GM21576 (cell line): Measurements from ENCODE around the gene GPR55.
"Not testable (repeated sequence)": the region's sequence is repeated elsewhere in the genome, so short reads cannot be mapped to it uniquely, and the experiment has no call there.

Source experiments
- ATAC-seq: cut with Tn5 transposase; IDR thresholded peaks from one replicate; pipeline ENCODE4 v1.9.1; 2021; ENCODE audit warnings: mild to moderate bottlenecking, moderate library complexity; ENCODE audit not compliant: unreplicated experiment

GPR55 gene

GRCh38 chr2:230924470-230925341, at the start of gene GPR55:
Gene GPR55, minus strand, starts transcription at chr2:230925242. Its CDS starts 14,280 bp downstream, at chr2:230910962.
- peak; percentile 41 for ATAC-seq

- peak; percentile 71 for ATAC-seq
Measured at GRCh38 chr2:230974096-230974913, 49.3 kb upstream of the GPR55 start.

- no peak for ATAC-seq
Measured at GRCh38 chr2:230972046-230972445, 47.0 kb upstream of the GPR55 start.

- ATAC-seq = no peak
Measured at GRCh38 chr2:230969659-230970015, 44.6 kb upstream of the GPR55 start.

GRCh38 chr2:230968921-230969658, 44.0 kb upstream of the GPR55 start:
- no peak for ATAC-seq

GRCh38 chr2:230968314-230968713, 43.3 kb upstream of the GPR55 start:
- not testable (repeated sequence) for ATAC-seq

GRCh38 chr2:230967113-230967512, 42.1 kb upstream of the GPR55 start:
- ATAC-seq = no peak

GRCh38 chr2:230964136-230964730, 39.2 kb upstream of the GPR55 start:
- ATAC-seq = no peak

- no peak for ATAC-seq
Measured at GRCh38 chr2:230961091-230961491, 36.0 kb upstream of the GPR55 start.

GRCh38 chr2:230960026-230960425, 35.0 kb upstream of the GPR55 start:
- ATAC-seq = no peak

GRCh38 chr2:230958820-230959756, 34.0 kb upstream of the GPR55 start:
- no peak for ATAC-seq

- no peak for ATAC-seq
Measured at GRCh38 chr2:230957756-230958391, 32.8 kb upstream of the GPR55 start.

GRCh38 chr2:230956827-230957755, 32.0 kb upstream of the GPR55 start:
- ATAC-seq = peak; percentile 68

GRCh38 chr2:230955163-230955737, 30.2 kb upstream of the GPR55 start:
- no peak for ATAC-seq

- no peak for ATAC-seq
Measured at GRCh38 chr2:230954746-230955145, 29.7 kb upstream of the GPR55 start.

GRCh38 chr2:230953845-230954244, 28.8 kb upstream of the GPR55 start:
- ATAC-seq = no peak

- no peak for ATAC-seq
Measured at GRCh38 chr2:230952226-230952956, 27.3 kb upstream of the GPR55 start.
